Breast epithelium (tissue), 3 donors: ENCODE data around the gene CAMSAP2.

ENCODE experiments used
- POLR2A ChIP-seq: fragments of 450-650 bp; IDR thresholded peaks from one replicate; pipeline ENCODE4 v1.6.1; 2016; ENCODE audit warnings: antibody characterized with exemption, mild to moderate bottlenecking, moderate library complexity
- POLR2AphosphoS5 ChIP-seq, 3 donors: sonication (generic); formaldehyde crosslinking; IDR thresholded peaks; one replicate each; pipeline ENCODE4 v1.6.1; 2017; ENCODE audit warnings: antibody characterized with exemption in 3 of 3
- TF ChIP-seq, protein P1 (sequence below), 3 donors: fragments of 450-650 bp; IDR thresholded peaks; one replicate each; pipeline ENCODE4 v1.5.1; 2016 to 2017; ENCODE audit warnings: antibody characterized with exemption in 3 of 3, mild to moderate bottlenecking in 3 of 3, moderate library complexity in 3 of 3

GRCh38 chr1:200707116-200707515 lies 31.6 kb upstream of the CAMSAP2 start:
- TF ChIP-seq, protein P1, sequence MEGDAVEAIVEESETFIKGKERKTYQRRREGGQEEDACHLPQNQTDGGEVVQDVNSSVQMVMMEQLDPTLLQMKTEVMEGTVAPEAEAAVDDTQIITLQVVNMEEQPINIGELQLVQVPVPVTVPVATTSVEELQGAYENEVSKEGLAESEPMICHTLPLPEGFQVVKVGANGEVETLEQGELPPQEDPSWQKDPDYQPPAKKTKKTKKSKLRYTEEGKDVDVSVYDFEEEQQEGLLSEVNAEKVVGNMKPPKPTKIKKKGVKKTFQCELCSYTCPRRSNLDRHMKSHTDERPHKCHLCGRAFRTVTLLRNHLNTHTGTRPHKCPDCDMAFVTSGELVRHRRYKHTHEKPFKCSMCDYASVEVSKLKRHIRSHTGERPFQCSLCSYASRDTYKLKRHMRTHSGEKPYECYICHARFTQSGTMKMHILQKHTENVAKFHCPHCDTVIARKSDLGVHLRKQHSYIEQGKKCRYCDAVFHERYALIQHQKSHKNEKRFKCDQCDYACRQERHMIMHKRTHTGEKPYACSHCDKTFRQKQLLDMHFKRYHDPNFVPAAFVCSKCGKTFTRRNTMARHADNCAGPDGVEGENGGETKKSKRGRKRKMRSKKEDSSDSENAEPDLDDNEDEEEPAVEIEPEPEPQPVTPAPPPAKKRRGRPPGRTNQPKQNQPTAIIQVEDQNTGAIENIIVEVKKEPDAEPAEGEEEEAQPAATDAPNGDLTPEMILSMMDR (IDR thresholded peaks at IDR 0.05): no peak
- TF ChIP-seq POLR2A (no peak), POLR2AphosphoS5 (IDR thresholded peaks at IDR 0.05) (no peak)
